OCI-LY7 (cell line): Measurements from ENCODE around the gene HOXC6. TPM values are rescaled to one million over a fixed set of nuclear protein-coding genes. Genes with fewer than 3 reads are reported as not detected.

Source experiments
- BruUV-seq: library from RNA; stranded (reverse); fragments of 400-500 nt; replicated peaks from 2 replicates; lab custom pipeline; 2021; lab: Mats Ljungman, UMichigan
- CTCF ChIA-PET: fragments of 300-600 bp; sonication (Branson Sonifier 250); formaldehyde crosslinking; loops from one replicate; lab custom pipeline; 2022; ENCODE audit warnings: antibody characterized with exemption; ENCODE audit not compliant: unreplicated experiment; lab: Charles Lee
- POLR2A ChIA-PET: fragments of 300-600 bp; sonication (Branson Sonifier 250); formaldehyde crosslinking; loops from one replicate; lab custom pipeline; 2022; ENCODE audit warnings: antibody characterized with exemption; lab: Charles Lee
- DNase-seq: peaks from one replicate; pipeline ENCODE4 v3.0.0-alpha.2; 2015; ENCODE audit warnings: low spot score
- H2AFZ ChIP-seq: fragments of 200-600 bp; sonication (generic), shearing (Covaris generic); 2 replicates; pipeline ENCODE4 v1.6.1; 2014; ENCODE audit warnings: mild to moderate bottlenecking, antibody characterized with exemption, low read length, moderate library complexity
- H3K27ac ChIP-seq: fragments of 200-600 bp; sonication (generic); 2 replicates; pipeline ENCODE4 v1.5.1; 2014; ENCODE audit warnings: mixed run types, low read depth, mild to moderate bottlenecking, moderate library complexity, low read length, inconsistent platforms; ENCODE audit not compliant: poor library complexity, severe bottlenecking
- H3K36me3 ChIP-seq: fragments of 200-600 bp; sonication (generic); 2 replicates; pipeline ENCODE4 v1.6.1; 2014; ENCODE audit warnings: mild to moderate bottlenecking, antibody characterized with exemption, low read length, moderate library complexity, mixed read lengths; ENCODE audit not compliant: insufficient read depth
- H3K4me1 ChIP-seq: fragments of 200-600 bp; sonication (generic); 2 replicates; pipeline ENCODE4 v1.5.1; 2014; ENCODE audit warnings: mild to moderate bottlenecking, low read length; ENCODE audit not compliant: insufficient read depth, poor library complexity, severe bottlenecking
- H3K4me2 ChIP-seq: fragments of 200-600 bp; sonication (generic); 2 replicates; pipeline ENCODE4 v1.6.1; 2014; ENCODE audit warnings: mild to moderate bottlenecking, low read length
- H3K4me3 ChIP-seq: fragments of 200-600 bp; sonication (generic); 2 replicates; pipeline ENCODE4 v1.5.1; 2014; ENCODE audit warnings: mild to moderate bottlenecking, low read depth, low read length; ENCODE audit not compliant: poor library complexity, severe bottlenecking
- H3K79me2 ChIP-seq: fragments of 200-600 bp; sonication (generic); 2 replicates; pipeline ENCODE4 v1.6.1; 2016; ENCODE audit warnings: low read depth, mild to moderate bottlenecking, low read length, moderate library complexity, mixed read lengths; ENCODE audit not compliant: insufficient read depth
- H3K9me2 ChIP-seq: fragments of 200-600 bp; sonication (generic); 2 replicates; pipeline ENCODE4 v1.6.1; 2016; ENCODE audit warnings: mild to moderate bottlenecking, low read length, mixed read lengths; ENCODE audit not compliant: insufficient read depth
- H3K9me3 ChIP-seq: fragments of 200-600 bp; sonication (generic); 2 replicates; pipeline ENCODE4 v1.6.1; 2014; ENCODE audit warnings: mild to moderate bottlenecking, mixed run types, low read length, mixed read lengths
- H4K20me1 ChIP-seq: fragments of 200-600 bp; sonication (generic); 2 replicates; pipeline ENCODE4 v1.6.1; 2014; ENCODE audit warnings: mild to moderate bottlenecking, antibody characterized with exemption, low read length, moderate library complexity, mixed read lengths; ENCODE audit not compliant: insufficient read depth
- CTCF ChIP-seq: fragments of 200-600 bp; sonication (generic); conservative IDR thresholded peaks from 2 replicates; pipeline ENCODE4 v1.5.1; 2014; ENCODE audit warnings: mild to moderate bottlenecking, antibody characterized with exemption, low read length, moderate library complexity, mixed read lengths
- EZH2phosphoT487 ChIP-seq: fragments of 200-600 bp; sonication (generic); IDR thresholded peaks from 2 replicates; pipeline ENCODE4 v1.6.1; 2018; ENCODE audit warnings: low read depth, borderline replicate concordance, mild to moderate bottlenecking, mixed run types, antibody characterized with exemption, low read length, moderate library complexity, mixed read lengths
- intact Hi-C: fragments of 100-400 bp; cut with micrococcal nuclease; formaldehyde crosslinking; loops from one replicate; pipeline ENCODE4 v1.10.0; 2022; ENCODE audit not compliant: unreplicated experiment
- total RNA-seq, 2 experiments: library from RNA; depleted of rRNA in 1 of 2; stranded (reverse); fragments of >200 nt in 1 of 2; shearing (Covaris generic) in 1 of 2; gene quantifications; 2 replicates each; pipeline ENCODE4 v1.2.3, GENCODE V29; 2014 to 2022

Gene HOXC6
- total RNA-seq, 2 experiments from 2014 or later = 0.92 to 2.7 TPM

DNA sequence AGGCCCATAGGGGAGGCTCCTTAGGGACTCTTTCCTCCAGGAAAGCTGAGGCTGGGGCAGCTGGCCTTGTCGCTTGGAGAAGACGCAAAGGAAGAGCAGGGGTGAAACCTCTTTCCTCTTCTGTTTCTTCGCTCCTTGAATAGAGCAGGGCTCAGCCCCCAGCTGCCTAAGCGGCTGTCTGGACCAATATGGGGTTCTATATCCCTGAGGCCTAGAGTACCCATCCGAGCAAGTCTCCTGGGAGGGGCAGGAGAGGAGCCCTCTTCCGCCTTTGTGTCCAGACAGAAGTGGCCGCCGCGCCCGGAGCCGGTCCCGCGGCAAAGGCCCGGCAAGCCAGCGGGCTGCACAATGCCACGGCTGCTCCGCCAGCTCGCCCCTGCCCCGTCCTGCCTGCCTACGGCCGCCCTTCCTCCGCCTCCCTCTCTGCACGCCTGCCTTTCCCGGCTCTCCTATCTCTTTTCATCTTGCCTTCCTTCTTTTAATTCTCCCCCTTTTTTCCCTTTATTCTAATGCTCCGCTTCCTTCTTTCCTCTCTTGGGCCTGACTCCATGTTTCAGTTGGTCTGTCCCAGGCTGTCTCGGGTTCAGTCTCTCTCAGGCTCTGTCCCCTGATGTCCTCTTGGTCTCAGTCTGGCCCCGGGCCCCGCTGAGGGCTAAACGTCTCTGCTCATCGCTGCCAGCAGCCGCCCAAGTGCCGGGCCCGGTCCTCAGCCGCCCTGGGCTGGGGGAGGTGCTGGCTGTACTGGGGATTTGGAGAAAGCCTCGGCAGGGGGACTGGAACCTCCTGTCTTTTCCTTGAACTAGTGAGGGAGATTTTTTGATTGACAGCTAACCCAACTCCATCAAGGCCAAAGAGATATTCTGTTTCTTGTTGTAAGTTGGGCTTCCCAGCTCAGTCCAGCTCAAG lies 30.8 kb upstream of the HOXC6 start:
- Histone ChIP-seq H3K9me3 (no peaks in the 10 kb centered on the region), H3K36me3 (no peaks in the 10 kb centered on the region), H3K79me2 (no peaks in the 10 kb centered on the region), H3K4me2 (no peak overlapping the region), H4K20me1 (no peaks in the 10 kb centered on the region; the same call in 1 of the 2 replicates), H3K4me3 (no peak overlapping the region), H3K9me2 (no peaks in the 10 kb centered on the region), H2AFZ (no peak overlapping the region), H3K4me1 (peaks cover 5% of the 10 kb centered on the region), H3K27ac (no peak overlapping the region)
- no peak for DNase-seq
- BruUV-seq = no TSS peak
- intact Hi-C loops = no loop called here
- ChIA-PET CTCF (no interaction called here), POLR2A (no interaction called here)
- TF ChIP-seq CTCF = no peak
- TF ChIP-seq EZH2phosphoT487 = peak; percentile 24; the same call in 1 of the 2 replicates

GRCh38 chr12:53998110-53998899 lies 29.9 kb upstream of the HOXC6 start:
- H4K20me1 ChIP-seq = no peaks in the 10 kb centered on the region; the same call in 1 of the 2 replicates
- no peak overlapping the region for H3K4me2 ChIP-seq
- H3K79me2 ChIP-seq = no peaks in the 10 kb centered on the region
- no peak overlapping the region for H2AFZ ChIP-seq
- no TSS peak for BruUV-seq
- intact Hi-C loops = no loop called here
- no peaks in the 10 kb centered on the region for H3K36me3 ChIP-seq
- TF ChIP-seq EZH2phosphoT487 = peak; percentile 24; the same call in 1 of the 2 replicates
- TF ChIP-seq CTCF = no peak
- POLR2A ChIA-PET = no interaction called here
- no peak for DNase-seq
- CTCF ChIA-PET = no interaction called here
- no peak overlapping the region for H3K27ac ChIP-seq
- H3K4me3 ChIP-seq = no peak overlapping the region
- H3K9me2 ChIP-seq = no peaks in the 10 kb centered on the region
- no peaks in the 10 kb centered on the region for H3K9me3 ChIP-seq
- H3K4me1 ChIP-seq = peaks cover 5% of the 10 kb centered on the region
